ENCODE measurements around the gene EYA4.

DNA sequence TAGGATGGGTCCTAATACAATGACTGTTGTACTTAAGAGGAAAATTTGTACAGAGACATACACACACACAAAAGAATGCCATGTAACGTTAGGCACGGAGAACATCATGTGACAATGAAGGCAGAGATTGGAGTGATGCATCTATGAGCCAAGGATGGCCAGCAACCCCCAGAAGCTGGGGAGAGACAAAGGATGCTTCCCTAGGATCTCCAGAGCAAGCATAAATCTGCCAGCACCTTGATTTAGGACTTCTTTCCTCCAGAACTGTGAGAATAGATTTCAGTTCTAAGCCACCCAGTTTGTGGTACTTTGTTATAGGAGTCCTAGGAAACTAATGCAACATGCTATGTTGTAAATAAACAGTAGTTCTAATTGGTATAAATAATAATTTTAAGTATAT lies 25.0 kb downstream of the EYA4 start:
- TF ChIP-seq, protein P1, sequence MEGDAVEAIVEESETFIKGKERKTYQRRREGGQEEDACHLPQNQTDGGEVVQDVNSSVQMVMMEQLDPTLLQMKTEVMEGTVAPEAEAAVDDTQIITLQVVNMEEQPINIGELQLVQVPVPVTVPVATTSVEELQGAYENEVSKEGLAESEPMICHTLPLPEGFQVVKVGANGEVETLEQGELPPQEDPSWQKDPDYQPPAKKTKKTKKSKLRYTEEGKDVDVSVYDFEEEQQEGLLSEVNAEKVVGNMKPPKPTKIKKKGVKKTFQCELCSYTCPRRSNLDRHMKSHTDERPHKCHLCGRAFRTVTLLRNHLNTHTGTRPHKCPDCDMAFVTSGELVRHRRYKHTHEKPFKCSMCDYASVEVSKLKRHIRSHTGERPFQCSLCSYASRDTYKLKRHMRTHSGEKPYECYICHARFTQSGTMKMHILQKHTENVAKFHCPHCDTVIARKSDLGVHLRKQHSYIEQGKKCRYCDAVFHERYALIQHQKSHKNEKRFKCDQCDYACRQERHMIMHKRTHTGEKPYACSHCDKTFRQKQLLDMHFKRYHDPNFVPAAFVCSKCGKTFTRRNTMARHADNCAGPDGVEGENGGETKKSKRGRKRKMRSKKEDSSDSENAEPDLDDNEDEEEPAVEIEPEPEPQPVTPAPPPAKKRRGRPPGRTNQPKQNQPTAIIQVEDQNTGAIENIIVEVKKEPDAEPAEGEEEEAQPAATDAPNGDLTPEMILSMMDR (conservative IDR thresholded peaks at IDR 0.05; ENCODE audit: low read depth, low read length) = no peak
- no peak for TF ChIP-seq RFX5 (IDR thresholded peaks at IDR 0.05; ENCODE audit: low read depth, low read length)
- no peak for TF ChIP-seq POLR2A (IDR thresholded peaks at IDR 0.05; ENCODE audit: low read depth, low read length)
- TF ChIP-seq BHLHE40 (IDR thresholded peaks at IDR 0.05; ENCODE audit: low read depth, low read length) = no peak
- TF ChIP-seq MXI1 (IDR thresholded peaks at IDR 0.05; ENCODE audit: borderline replicate concordance, low read depth, low read length) = no peak
- TF ChIP-seq MAFK (IDR thresholded peaks at IDR 0.05; ENCODE audit: low read depth, low read length) = no peak
- TF ChIP-seq RAD21 (IDR thresholded peaks at IDR 0.05; ENCODE audit: low read length) = no peak
- no peak for TF ChIP-seq MAZ (IDR thresholded peaks at IDR 0.05; ENCODE audit: borderline replicate concordance, low read depth, low read length)
- TF ChIP-seq RCOR1 (IDR thresholded peaks at IDR 0.05; ENCODE audit: insufficient replicate concordance, low read length) = no peak
- no peak for TF ChIP-seq SMC3 (IDR thresholded peaks at IDR 0.05; ENCODE audit: low read depth, low read length)
- no peak for TF ChIP-seq CHD1 (IDR thresholded peaks at IDR 0.05; ENCODE audit: low read depth, low read length)
- TF ChIP-seq, protein P2, sequence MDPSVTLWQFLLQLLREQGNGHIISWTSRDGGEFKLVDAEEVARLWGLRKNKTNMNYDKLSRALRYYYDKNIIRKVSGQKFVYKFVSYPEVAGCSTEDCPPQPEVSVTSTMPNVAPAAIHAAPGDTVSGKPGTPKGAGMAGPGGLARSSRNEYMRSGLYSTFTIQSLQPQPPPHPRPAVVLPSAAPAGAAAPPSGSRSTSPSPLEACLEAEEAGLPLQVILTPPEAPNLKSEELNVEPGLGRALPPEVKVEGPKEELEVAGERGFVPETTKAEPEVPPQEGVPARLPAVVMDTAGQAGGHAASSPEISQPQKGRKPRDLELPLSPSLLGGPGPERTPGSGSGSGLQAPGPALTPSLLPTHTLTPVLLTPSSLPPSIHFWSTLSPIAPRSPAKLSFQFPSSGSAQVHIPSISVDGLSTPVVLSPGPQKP (IDR thresholded peaks at IDR 0.05; ENCODE audit: borderline replicate concordance, low read depth, low read length) = no peak

Measured in IMR-90 (cell line).